ENCODE measurements around the gene MAN1C1. TPM values are rescaled to one million over a fixed set of nuclear protein-coding genes. Genes with fewer than 3 reads are reported as not detected.

Gene MAN1C1
- total RNA-seq, 1 experiment from 2014 or later: 0.11 TPM

DNA sequence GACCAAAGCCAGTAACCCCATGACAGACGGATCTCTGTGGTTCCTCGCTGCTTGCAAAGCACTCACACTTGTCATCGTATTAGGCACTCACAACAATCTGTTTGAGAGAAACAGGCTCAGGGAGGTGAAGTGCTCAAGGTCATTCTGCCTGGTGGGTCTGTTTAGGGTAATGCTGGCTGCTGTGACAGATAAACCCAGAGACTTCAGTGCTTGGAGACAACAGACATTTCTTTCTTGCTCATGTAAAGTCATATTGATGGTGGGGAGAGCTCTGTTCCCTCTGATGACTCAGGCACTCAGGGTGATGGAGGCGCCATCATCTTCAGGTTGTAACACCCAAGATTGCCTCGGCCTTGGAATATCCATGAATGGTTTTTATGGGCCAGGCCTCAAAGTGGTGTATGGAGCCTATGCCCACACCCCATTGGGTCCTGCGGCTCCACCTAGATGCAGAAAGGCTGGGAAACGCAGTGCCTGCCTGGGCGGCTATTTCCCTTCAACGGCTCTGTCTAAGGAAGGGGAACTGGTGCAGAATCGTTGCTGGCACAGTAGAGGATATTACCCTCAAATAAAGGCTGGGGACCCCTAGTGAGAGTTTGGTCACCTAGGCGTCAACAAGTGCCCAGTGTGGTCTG lies 111.8 kb downstream of the MAN1C1 start:
- Histone ChIP-seq H3K4me3 (ENCODE audit: low read length) (no peak overlapping the region), H3K79me2 (ENCODE audit: low read length) (no peaks in the 10 kb centered on the region), H3K4me2 (ENCODE audit: low read length) (no peak overlapping the region), H3F3A (ENCODE audit: low read length, unreplicated experiment) (no peaks in the 10 kb centered on the region), H3K9me2 (replicated peaks; ENCODE audit: low read length) (no peaks in the 10 kb centered on the region), H2AFZ (ENCODE audit: low read length) (no peak overlapping the region), H3K27ac (ENCODE audit: low read length) (no peak overlapping the region), H3K9ac (ENCODE audit: low read length) (no peak overlapping the region), H3K9me3 (ENCODE audit: low read length) (no peaks in the 10 kb centered on the region), H4K20me1 (ENCODE audit: low read length) (no peaks in the 10 kb centered on the region), H3K27me3 (ENCODE audit: low read length) (no peaks in the 10 kb centered on the region), H3K4me1 (ENCODE audit: insufficient read depth, low read length) (no peaks in the 10 kb centered on the region), H3K36me3 (ENCODE audit: low read depth, low read length) (no peaks in the 10 kb centered on the region)
- CTCF ChIA-PET: no interaction called here
- BruUV-seq (replicated peaks): no TSS peak
- intact Hi-C loops (cut with micrococcal nuclease): no loop called here
- TF ChIP-seq, protein P1, sequence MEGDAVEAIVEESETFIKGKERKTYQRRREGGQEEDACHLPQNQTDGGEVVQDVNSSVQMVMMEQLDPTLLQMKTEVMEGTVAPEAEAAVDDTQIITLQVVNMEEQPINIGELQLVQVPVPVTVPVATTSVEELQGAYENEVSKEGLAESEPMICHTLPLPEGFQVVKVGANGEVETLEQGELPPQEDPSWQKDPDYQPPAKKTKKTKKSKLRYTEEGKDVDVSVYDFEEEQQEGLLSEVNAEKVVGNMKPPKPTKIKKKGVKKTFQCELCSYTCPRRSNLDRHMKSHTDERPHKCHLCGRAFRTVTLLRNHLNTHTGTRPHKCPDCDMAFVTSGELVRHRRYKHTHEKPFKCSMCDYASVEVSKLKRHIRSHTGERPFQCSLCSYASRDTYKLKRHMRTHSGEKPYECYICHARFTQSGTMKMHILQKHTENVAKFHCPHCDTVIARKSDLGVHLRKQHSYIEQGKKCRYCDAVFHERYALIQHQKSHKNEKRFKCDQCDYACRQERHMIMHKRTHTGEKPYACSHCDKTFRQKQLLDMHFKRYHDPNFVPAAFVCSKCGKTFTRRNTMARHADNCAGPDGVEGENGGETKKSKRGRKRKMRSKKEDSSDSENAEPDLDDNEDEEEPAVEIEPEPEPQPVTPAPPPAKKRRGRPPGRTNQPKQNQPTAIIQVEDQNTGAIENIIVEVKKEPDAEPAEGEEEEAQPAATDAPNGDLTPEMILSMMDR (conservative IDR thresholded peaks at IDR 0.05; ENCODE audit: low read depth, low read length): no peak
- TF ChIP-seq EZH2 (IDR thresholded peaks at IDR 0.05; ENCODE audit: low read length, unreplicated experiment) (no peak), EZH2phosphoT487 (IDR thresholded peaks at IDR 0.05; ENCODE audit: borderline replicate concordance, low read length) (no peak)
- ATAC-seq (no peak), DNase-seq (no peak)
- POLR2A ChIA-PET (ENCODE audit: unreplicated experiment): no interaction called here

DNA sequence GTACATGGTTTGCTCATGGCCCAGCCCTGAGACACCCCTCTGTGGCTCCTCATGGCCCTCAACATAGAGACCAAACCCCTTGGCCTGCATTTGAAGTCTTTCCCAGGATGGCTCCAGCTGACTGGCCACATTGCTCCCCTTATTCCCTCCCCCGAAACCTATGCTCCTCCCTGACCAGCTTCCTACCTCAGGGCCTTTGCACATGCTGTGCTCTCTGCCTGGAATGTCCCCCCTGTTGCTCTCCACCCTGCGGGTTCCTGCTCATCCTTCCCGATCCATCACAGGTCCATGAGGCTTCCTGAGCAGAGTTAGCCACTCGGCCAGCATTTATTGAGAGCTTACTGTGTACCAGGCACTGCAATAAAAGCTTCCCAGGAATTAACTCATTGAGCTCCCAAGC lies 112.5 kb downstream of the MAN1C1 start:
- ChIA-PET CTCF (no interaction called here), POLR2A (ENCODE audit: unreplicated experiment) (no interaction called here)
- Histone ChIP-seq H3K4me1 (ENCODE audit: insufficient read depth, low read length) (no peaks in the 10 kb centered on the region), H3K9me2 (replicated peaks; ENCODE audit: low read length) (no peaks in the 10 kb centered on the region), H3K27ac (ENCODE audit: low read length) (no peak overlapping the region), H3K4me2 (ENCODE audit: low read length) (no peak overlapping the region), H2AFZ (ENCODE audit: low read length) (no peak overlapping the region), H3K79me2 (ENCODE audit: low read length) (no peaks in the 10 kb centered on the region), H4K20me1 (ENCODE audit: low read length) (no peaks in the 10 kb centered on the region), H3K36me3 (ENCODE audit: low read depth, low read length) (no peaks in the 10 kb centered on the region), H3K27me3 (ENCODE audit: low read length) (no peaks in the 10 kb centered on the region), H3K9ac (ENCODE audit: low read length) (no peak overlapping the region), H3F3A (ENCODE audit: low read length, unreplicated experiment) (no peaks in the 10 kb centered on the region), H3K9me3 (ENCODE audit: low read length) (no peaks in the 10 kb centered on the region), H3K4me3 (ENCODE audit: low read length) (no peak overlapping the region)
- no TSS peak for BruUV-seq (replicated peaks)
- no peak for TF ChIP-seq EZH2 (IDR thresholded peaks at IDR 0.05; ENCODE audit: low read length, unreplicated experiment)
- no peak for TF ChIP-seq EZH2phosphoT487 (IDR thresholded peaks at IDR 0.05; ENCODE audit: borderline replicate concordance, low read length)
- TF ChIP-seq, protein P1 (conservative IDR thresholded peaks at IDR 0.05; ENCODE audit: low read depth, low read length): no peak
- intact Hi-C loops (cut with micrococcal nuclease): no loop called here
- ATAC-seq (no peak), DNase-seq (no peak)

DNA sequence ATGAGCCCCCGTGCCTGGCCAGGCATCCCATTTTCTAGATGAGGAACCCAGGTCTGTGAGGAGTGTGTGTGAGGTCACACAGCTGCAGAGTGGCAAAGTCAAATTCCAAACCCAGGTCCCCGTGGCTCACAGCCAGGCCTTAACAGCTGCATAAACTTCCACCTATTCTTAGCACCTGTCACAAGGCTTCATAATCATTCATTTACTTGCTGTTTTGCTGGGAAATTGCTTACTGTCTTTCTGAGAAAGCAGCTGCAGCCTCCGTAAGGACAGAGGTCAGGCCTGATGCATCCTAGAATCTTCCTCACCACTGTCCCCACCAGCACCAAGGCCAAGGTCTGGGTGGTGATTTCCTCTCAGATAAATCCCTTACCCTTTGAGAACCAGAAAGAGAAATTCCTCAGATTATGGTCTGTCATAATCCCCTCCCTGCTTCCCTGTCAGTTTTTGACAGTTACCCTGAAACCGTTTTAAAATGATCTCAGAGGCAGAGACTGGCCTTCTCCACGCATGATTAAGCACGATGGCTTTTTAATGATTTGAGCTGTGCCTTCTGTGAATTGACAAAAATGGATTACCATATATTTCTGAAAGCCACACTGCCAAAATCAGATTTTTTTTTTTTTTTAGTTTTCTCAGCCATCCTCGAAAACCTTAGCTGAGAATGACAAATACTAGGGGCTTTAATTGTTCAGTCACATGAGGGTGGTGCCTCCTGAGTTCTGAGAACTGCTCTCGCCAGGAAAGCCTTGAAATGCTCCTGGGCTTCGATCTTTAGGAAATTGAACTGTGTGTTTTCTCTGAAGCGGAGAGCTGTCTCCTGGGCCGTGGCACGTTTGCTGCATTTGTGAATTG lies 113.4 kb downstream of the MAN1C1 start:
- Histone ChIP-seq H3K27me3 (ENCODE audit: low read length) (no peaks in the 10 kb centered on the region), H3F3A (ENCODE audit: low read length, unreplicated experiment) (no peaks in the 10 kb centered on the region), H3K79me2 (ENCODE audit: low read length) (no peaks in the 10 kb centered on the region), H3K4me2 (ENCODE audit: low read length) (no peak overlapping the region), H3K4me3 (ENCODE audit: low read length) (no peak overlapping the region), H3K9ac (ENCODE audit: low read length) (no peak overlapping the region), H3K9me3 (ENCODE audit: low read length) (no peaks in the 10 kb centered on the region), H3K4me1 (ENCODE audit: insufficient read depth, low read length) (no peaks in the 10 kb centered on the region), H4K20me1 (ENCODE audit: low read length) (no peaks in the 10 kb centered on the region), H2AFZ (ENCODE audit: low read length) (no peak overlapping the region), H3K27ac (ENCODE audit: low read length) (no peak overlapping the region), H3K36me3 (ENCODE audit: low read depth, low read length) (no peaks in the 10 kb centered on the region), H3K9me2 (replicated peaks; ENCODE audit: low read length) (no peaks in the 10 kb centered on the region)
- ATAC-seq: no peak
- POLR2A ChIA-PET (ENCODE audit: unreplicated experiment): no interaction called here
- no peak for DNase-seq
- intact Hi-C loops (cut with micrococcal nuclease): no loop called here
- CTCF ChIA-PET: no interaction called here
- BruUV-seq (replicated peaks): no TSS peak
- TF ChIP-seq, protein P1 (conservative IDR thresholded peaks at IDR 0.05; ENCODE audit: low read depth, low read length): no peak
- no peak for TF ChIP-seq EZH2 (IDR thresholded peaks at IDR 0.05; ENCODE audit: low read length, unreplicated experiment)
- TF ChIP-seq EZH2phosphoT487 (IDR thresholded peaks at IDR 0.05; ENCODE audit: borderline replicate concordance, low read length): no peak
